ENCODE measurements around the gene DHRS9.
A peak's percentile ranks its signal among the peaks of the same experiment; 100 is the strongest.
"Not testable (repeated sequence)": the region's sequence is repeated elsewhere in the genome, so short reads cannot be mapped to it uniquely, and the experiment has no call there.

DHRS9 gene

DNA sequence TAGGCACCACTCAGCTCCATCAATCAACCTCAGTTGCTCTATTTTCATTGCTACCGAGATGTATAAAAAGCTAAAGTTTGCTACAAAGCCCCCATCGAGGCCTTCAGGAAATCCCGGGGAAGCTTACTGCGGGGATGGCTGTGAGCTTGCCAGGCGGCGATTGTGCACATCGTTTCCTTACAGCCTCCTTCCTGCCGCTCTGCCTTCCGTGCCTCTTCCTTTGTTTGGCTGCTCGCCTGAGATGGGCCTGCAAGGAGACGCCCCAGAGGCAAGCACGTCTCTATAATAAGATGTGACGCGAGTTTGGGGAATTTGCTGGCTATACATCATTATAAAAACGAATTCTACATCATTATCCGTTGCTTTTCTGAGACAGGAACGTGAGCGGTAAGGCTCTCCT is 41.6 kb downstream of the DHRS9 start:
- peaks cover under 1 to 1% of the 10 kb centered on the region in 2 donors for H3K27me3 Mint-ChIP-seq
- no peaks in the 10 kb centered on the region for H3K9me3 Mint-ChIP-seq
- H3K27ac Mint-ChIP-seq: no peak overlapping the region
- H3K4me3 Mint-ChIP-seq: no peak overlapping the region
- no peak for ATAC-seq (replicated peaks)
- H3K4me1 Mint-ChIP-seq (ENCODE audit: low read depth in 2 of 2): peaks cover 31 to 32% of the 10 kb centered on the region in 2 donors
- H3K36me3 Mint-ChIP-seq (ENCODE audit: insufficient read depth): no peaks in the 10 kb centered on the region
- no peak for DNase-seq

DNA sequence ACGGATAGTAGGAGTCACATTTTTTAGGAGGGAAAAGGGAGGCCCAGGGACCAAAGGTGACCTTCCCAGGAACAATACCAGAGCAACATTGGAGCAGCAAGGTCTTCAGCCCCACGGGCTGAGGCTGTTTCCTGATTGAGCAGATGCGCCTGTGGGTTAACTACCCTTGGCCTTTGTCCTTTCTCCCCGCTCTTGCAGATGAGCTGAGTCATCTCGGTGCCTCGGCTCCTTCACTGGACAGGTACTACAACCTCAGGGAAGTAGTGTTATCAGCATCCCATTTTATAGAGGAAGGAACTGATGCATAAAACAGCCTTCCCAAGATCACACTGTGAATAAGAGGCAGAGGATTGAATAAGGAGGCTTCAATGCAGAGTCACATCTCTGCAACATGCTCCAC is 43.5 kb downstream of the DHRS9 start:
- Mint-ChIP-seq H3K4me1 (ENCODE audit: low read depth in 2 of 2) (peaks cover 14 to 20% of the 10 kb centered on the region in 2 donors), H3K4me3 (no peak overlapping the region), H3K36me3 (ENCODE audit: insufficient read depth) (no peaks in the 10 kb centered on the region), H3K27me3 (peaks cover 14 to 19% of the 10 kb centered on the region in 2 donors), H3K27ac (no peak overlapping the region), H3K9me3 (no peaks in the 10 kb centered on the region)
- ATAC-seq (replicated peaks): no peak
- DNase-seq: no peak

DNA sequence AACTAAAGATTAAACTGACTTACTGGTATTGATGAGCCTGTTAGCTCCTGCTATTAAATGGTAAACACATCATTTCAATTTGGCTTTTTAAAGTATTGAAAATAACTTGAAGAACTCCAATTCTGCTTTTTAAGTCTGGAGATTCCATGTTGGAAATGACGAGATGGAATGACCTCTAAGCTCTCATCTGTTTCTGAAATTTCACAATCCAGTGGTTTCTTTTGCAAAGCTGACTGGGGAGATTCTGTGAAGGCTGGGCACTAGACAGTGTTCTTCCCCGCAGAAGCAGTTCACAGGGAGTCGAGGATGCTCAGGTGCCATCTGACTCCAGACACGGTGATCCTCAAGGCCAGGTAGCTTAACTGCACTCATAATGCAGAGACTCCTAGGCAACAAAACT is 44.7 kb downstream of the DHRS9 start:
- Mint-ChIP-seq H3K36me3 (ENCODE audit: insufficient read depth) (no peaks in the 10 kb centered on the region), H3K27me3 (peaks cover 14 to 30% of the 10 kb centered on the region in 2 donors), H3K4me1 (ENCODE audit: low read depth in 2 of 2) (peaks cover 5 to 10% of the 10 kb centered on the region in 2 donors), H3K9me3 (no peaks in the 10 kb centered on the region), H3K27ac (no peak overlapping the region), H3K4me3 (no peak overlapping the region)
- DNase-seq (no peak), ATAC-seq (replicated peaks) (no peak)

DNA sequence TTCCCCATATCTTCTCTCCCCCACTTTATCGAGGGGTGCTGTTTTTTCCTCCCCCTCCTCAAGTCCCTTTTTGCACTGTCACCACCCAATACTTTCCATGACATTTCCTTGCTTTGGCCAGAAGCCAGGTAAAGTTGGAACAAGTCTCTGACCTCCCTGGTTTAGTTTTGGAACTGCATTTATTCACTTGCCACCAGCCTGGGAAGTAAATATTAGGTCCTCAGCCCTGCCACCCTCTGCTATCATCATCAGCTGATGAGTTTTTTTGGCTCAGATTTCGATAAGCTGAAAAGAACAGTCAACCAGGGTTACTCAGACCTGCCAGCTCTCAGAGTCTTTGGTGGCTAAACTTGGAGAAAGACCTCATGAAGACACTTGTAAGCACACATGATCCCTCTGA is 47.0 kb downstream of the DHRS9 start:
- Mint-ChIP-seq H3K27me3 (peaks cover 22 to 40% of the 10 kb centered on the region in 2 donors), H3K27ac (no peak overlapping the region), H3K4me3 (no peak overlapping the region), H3K9me3 (no peaks in the 10 kb centered on the region), H3K4me1 (ENCODE audit: low read depth in 2 of 2) (peaks cover 0 to 5% of the 10 kb centered on the region in 2 donors), H3K36me3 (ENCODE audit: insufficient read depth) (no peaks in the 10 kb centered on the region)
- no peak for DNase-seq
- ATAC-seq (replicated peaks): no peak

DNA sequence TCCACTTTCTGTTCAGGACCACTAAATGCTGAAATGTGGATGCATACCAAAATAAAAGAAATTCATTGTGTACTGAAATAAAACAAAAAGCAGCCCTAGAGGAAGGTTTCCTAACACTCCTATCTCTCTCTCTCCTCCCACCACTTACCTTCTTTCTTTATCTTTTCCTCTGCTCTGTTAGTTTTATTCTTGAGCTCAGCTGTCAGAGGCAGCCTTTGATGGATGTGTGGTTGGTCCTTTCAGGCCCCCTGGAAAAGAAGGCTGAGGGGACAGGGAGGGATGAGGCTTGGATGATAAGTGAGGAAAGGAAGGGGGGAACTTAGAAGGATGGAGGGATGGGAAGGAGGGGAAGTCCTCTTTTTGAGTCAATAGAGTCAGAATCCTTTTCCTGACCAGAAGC is 47.6 kb downstream of the DHRS9 start:
- Mint-ChIP-seq H3K4me3 (no peak overlapping the region), H3K27me3 (peaks cover 28 to 40% of the 10 kb centered on the region in 2 donors), H3K27ac (no peak overlapping the region), H3K36me3 (ENCODE audit: insufficient read depth) (no peaks in the 10 kb centered on the region), H3K9me3 (peaks cover 0 to 2% of the 10 kb centered on the region in 2 donors), H3K4me1 (ENCODE audit: low read depth in 2 of 2) (peaks cover 0 to 5% of the 10 kb centered on the region in 2 donors)
- no peak for ATAC-seq (replicated peaks)
- DNase-seq: no peak

DNA sequence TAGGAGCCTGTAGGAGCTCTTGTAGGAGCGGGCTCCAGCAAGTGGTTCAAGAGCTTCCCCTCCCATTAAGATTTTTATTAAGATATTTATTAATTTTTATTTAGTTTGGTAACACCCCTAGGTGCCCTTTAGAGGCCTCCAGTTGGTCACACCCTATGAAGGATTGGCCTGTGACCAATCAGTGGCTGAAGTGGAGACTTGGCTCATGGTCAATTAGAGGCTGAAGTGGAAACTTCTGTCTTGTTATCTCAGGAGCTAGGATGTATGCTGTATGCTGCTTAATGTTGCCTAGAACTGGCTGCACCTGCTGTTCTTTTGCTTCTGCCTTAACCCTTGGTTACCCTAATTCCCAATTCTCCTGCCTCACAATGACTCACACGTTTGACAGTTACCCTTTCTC is 48.7 kb downstream of the DHRS9 start:
- no peaks in the 10 kb centered on the region for H3K36me3 Mint-ChIP-seq (ENCODE audit: insufficient read depth)
- peaks cover 0 to 2% of the 10 kb centered on the region in 2 donors for H3K9me3 Mint-ChIP-seq
- no peak for DNase-seq
- H3K27ac Mint-ChIP-seq: no peak overlapping the region
- H3K4me1 Mint-ChIP-seq (ENCODE audit: low read depth in 2 of 2): peaks cover 0 to 5% of the 10 kb centered on the region in 2 donors
- peaks cover 28 to 40% of the 10 kb centered on the region in 2 donors for H3K27me3 Mint-ChIP-seq
- H3K4me3 Mint-ChIP-seq: no peak overlapping the region
- ATAC-seq (replicated peaks): no peak

DNA sequence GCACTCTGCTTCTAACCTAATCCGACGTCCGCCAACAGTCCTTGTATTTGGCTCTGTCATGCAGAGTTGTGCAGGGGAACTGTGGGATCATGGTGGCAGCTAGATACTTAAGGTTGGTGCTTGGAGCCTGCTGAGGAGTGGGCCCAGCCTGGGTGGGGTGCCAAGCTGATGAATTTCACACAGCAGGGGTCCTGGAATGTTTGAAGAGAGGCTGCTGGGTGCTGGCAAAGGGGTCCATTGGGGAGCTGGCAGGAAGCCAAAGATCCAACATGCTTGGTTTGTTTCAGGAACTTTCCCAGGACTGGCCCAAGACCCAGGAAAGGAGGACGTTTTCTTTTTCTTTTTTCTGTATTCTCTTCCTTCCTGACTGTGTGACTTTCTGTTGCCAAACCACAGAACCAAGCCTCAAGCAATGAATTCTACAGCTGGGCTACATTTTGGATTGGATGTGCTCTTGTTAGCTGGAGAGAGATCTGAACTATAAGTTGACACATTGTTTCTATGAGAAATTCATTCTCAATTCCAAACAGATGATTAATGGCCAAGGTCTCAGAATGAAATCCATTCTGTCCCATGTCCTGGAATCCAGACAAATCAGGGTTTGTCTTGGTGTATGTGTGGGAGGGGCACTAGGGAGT is 49.9 kb downstream of the DHRS9 start:
- H3K36me3 Mint-ChIP-seq (ENCODE audit: insufficient read depth): no peaks in the 10 kb centered on the region
- peaks cover 0 to 2% of the 10 kb centered on the region in 2 donors for H3K9me3 Mint-ChIP-seq
- no peak for DNase-seq
- H3K27ac Mint-ChIP-seq: no peak overlapping the region
- H3K27me3 Mint-ChIP-seq: peaks cover 30 to 40% of the 10 kb centered on the region in 2 donors
- no peak overlapping the region for H3K4me3 Mint-ChIP-seq
- ATAC-seq (replicated peaks): no peak
- peaks cover 0 to 5% of the 10 kb centered on the region in 2 donors for H3K4me1 Mint-ChIP-seq (ENCODE audit: low read depth in 2 of 2)

DNA sequence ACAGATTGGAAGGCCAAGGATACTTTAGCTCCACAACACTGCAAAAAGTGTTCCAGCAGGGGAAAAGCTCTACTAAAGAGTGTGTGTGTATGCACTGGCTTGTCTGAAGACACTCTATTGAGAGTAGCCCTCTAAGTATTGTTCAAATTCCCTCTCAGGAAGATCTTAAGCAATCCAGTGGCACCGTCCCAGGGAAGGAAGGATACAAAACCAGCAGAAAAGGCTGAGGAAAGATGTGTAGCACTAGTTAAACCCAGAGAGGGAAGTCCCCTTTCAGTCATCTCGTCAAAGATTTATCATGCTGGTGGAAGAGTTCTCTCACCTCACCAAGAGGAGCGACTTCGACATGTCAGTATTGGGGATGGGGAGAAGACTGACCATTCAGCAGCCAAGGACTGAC is 50.5 kb downstream of the DHRS9 start:
- H3K4me3 Mint-ChIP-seq: no peak overlapping the region

DNA sequence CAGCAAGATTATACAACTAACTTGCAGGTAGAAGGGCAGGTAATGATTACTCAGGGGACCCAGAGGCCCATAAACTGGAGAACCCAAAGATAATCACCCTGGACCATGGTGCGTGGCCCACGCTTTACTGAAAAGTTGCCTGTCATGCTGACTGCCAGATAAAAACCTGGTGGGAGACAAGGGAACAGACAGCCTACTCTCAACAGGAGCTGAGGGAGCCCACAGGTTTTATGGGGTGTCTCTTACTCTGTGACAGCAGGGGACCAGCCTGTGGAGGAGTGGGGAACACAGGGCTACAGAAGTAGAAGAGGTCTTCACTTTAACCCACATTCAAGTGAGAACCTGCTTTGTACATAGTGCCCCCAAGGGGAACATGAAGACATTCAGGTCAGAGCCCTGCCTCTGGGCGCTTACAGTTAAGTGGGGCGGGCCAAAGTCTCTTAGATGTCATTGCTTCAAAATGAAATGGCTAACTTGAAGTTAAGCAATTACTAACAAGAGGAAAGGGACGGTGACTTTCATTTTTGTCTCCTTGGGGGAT is 60.4 kb downstream of the DHRS9 start:
- DNase-seq (no peak), ATAC-seq (replicated peaks) (no peak)
- Mint-ChIP-seq H3K36me3 (ENCODE audit: insufficient read depth) (no peaks in the 10 kb centered on the region), H3K27ac (no peak overlapping the region), H3K9me3 (no peaks in the 10 kb centered on the region), H3K4me1 (ENCODE audit: low read depth in 2 of 2) (no peaks in the 10 kb centered on the region), H3K27me3 (no peaks in the 10 kb centered on the region), H3K4me3 (no peak overlapping the region)

More for the DNA sequence above, 50.5 kb downstream of the DHRS9 start:
- DNase-seq: no peak
- no peak for ATAC-seq (replicated peaks)
- Mint-ChIP-seq H3K4me1 (ENCODE audit: low read depth in 2 of 2) (peaks cover 0 to 5% of the 10 kb centered on the region in 2 donors), H3K9me3 (peaks cover 0 to 2% of the 10 kb centered on the region in 2 donors), H3K27ac (no peak overlapping the region), H3K36me3 (ENCODE audit: insufficient read depth) (no peaks in the 10 kb centered on the region), H3K27me3 (peaks cover 35 to 40% of the 10 kb centered on the region in 2 donors)

DNA sequence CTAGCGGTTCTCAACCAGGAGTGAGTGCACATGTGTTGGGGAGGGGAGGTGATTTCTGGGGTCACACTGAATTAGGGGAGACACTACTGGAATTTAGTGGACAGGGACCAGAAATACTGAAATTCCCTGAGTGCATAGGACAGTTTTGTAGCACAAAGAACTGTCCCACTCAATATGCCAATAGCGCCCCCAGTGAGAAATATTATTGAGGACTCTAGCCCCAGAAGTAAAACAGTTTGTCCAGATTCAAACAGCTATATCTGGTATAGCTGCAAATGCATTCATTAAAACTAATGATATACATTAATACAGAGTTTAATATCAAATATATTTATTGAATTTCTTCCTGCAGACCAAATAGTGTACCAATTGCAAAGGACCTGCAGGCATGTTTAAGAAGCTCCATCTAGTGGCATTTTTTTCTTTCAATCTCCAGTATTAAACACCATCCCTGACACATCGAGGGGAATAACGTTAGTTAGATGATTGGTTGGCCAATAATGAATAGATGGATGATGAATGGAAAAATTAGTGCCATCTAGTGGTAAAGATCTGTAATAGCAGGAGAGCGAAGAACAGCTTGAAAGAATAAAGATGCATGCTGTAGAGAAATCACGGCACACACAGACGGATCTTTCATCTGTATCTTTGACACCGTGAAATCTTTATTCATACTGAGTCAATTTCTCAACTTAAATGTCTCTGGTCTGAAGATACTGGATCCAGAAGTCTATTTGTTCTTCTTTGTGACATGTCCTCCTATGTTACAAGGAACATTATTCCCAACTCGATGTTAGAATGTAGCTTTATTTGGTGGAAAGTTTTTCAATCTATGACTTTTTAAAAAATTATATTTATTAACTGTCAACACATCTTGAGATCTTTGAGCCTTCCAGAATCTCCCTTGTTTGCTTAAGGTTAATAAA is 62.5 kb downstream of the DHRS9 start:
- Mint-ChIP-seq H3K27ac (no peak overlapping the region), H3K27me3 (no peaks in the 10 kb centered on the region)
- ATAC-seq (replicated peaks): peak; percentile 95

DNA sequence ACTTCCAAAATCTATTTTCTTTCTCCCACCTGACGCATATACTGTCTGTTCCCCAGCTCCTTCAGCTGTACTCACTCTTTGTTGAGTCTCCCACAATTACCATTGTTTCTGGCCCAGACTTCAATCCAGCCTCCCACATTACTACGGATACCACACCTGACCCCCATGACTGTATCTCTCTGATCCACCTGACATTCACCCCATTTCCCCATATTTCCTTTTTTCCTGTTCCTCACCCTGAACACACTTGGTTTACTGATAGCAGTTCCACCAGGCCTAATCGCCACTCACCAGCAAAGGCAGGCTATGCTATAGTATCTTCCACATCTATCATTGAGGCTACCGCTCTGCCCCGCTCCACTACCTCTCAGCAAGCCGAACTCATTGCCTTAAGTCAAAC is 64.9 kb downstream of the DHRS9 start:
- H3K9me3 Mint-ChIP-seq; DNase-seq; H3K4me1 Mint-ChIP-seq (ENCODE audit: low read depth in 2 of 2); ATAC-seq (replicated peaks); H3K27ac Mint-ChIP-seq; H3K36me3 Mint-ChIP-seq (ENCODE audit: insufficient read depth); H3K4me3 Mint-ChIP-seq; H3K27me3 Mint-ChIP-seq: not testable (repeated sequence)

More for the DNA sequence above, 62.5 kb downstream of the DHRS9 start:
- Mint-ChIP-seq H3K4me3 (no peak overlapping the region), H3K36me3 (ENCODE audit: insufficient read depth) (no peaks in the 10 kb centered on the region), H3K9me3 (no peaks in the 10 kb centered on the region), H3K4me1 (ENCODE audit: low read depth in 2 of 2) (no peaks in the 10 kb centered on the region)
- DNase-seq: no peak

DNA sequence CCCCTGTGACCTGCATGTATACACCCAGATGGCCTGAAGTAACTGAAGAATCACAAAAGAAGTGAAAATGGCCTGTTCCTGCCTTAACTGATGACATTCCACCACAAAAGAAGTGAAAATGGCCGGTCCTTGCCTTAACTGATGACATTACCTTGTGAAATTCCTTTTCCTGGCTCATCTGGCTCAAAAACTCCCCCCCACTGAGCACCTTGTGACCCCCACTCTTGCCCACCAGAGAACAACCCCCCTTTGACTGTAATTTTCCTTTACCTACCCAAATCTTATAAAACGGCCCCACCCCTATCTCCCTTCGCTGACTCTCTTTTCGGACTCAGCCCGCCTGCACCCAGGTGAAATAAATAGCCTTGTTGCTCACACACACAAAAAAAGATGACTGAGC is 67.1 kb downstream of the DHRS9 start:
- not testable (repeated sequence) for H3K4me1 Mint-ChIP-seq (ENCODE audit: low read depth in 2 of 2); H3K36me3 Mint-ChIP-seq (ENCODE audit: insufficient read depth); H3K27me3 Mint-ChIP-seq; ATAC-seq (replicated peaks); DNase-seq; H3K9me3 Mint-ChIP-seq; H3K4me3 Mint-ChIP-seq; H3K27ac Mint-ChIP-seq

DNA sequence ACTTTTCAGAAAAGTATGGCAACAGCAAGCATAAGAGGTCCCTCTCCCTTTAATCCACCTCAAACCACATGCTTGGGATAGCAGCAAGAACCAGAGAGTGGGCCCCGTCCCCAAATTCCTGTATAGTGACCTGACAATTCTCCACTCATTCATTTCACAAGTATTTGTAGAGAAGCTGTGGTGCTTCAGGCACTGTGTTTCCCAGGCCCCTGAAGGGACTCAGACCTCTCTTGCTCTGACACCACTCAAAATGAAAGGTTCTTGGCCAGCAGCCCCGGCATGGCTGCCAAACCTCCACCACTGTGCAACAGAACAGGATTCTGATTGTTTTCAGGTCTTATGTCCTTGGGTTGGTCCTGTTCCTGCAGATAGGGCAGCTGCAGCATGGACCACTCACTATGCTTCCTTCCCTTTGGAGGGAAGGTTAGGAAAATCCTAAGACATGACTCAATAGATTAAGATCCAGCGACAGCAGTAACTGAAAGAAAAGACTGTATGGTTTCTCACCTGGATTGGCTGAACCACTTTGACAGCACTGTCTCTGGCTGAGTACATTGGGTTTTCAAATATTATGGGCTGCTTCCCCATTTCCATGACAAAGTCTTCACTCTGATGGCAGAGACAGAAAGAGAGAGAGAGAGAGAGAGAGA is 67.6 kb downstream of the DHRS9 start:
- ATAC-seq (replicated peaks) (no peak), DNase-seq (no peak)
- H3K27ac Mint-ChIP-seq: no peak overlapping the region
- H3K36me3 Mint-ChIP-seq (ENCODE audit: insufficient read depth): no peaks in the 10 kb centered on the region
- no peak overlapping the region for H3K4me3 Mint-ChIP-seq
- H3K4me1 Mint-ChIP-seq (ENCODE audit: low read depth in 2 of 2): peaks cover 0 to 1% of the 10 kb centered on the region in 2 donors
- H3K27me3 Mint-ChIP-seq: no peaks in the 10 kb centered on the region
- no peaks in the 10 kb centered on the region for H3K9me3 Mint-ChIP-seq

Measured in effector memory CD8-positive, alpha-beta T cell (primary cell).